EL (cell line): ENCODE data around the gene PEAK1.

Experiments used
- DNase-seq: peaks from one replicate; pipeline ENCODE4 v3.0.0-alpha.2; 2016

The PEAK1 gene

GRCh38 chr15:77075528-77075927 is 344.4 kb downstream of the PEAK1 start:
- no peak for DNase-seq

DNA sequence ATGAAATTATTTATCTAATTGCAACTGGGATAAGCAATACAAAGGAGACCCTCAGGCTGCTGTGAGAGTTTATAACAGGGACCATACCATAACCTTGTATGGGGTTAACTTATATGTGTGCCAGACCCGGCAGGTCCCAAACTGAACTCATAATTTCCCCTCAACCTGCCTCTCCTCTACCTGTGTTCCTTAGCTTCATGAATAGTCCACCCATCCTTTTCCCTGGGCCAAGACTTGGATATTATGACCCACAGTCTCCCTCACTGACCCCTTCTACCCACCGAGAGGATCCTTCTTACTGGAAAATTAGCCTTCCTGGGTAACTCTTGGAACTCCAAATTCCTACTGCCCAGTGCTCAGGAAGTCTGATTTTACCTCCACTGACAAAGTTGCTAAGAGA is 345.6 kb downstream of the PEAK1 start:
- DNase-seq = no peak

- no peak for DNase-seq
Observed at GRCh38 chr15:77071305-77072223, 348.3 kb downstream of the PEAK1 start.

GRCh38 chr15:77070495-77071304 is 349.2 kb downstream of the PEAK1 start, which contains the start of gene TSPAN3:
TSPAN3 (minus strand) TSS chr15:77071109; CDS start chr15:77070954, 155 bp downstream.
- DNase-seq = peak; percentile 91

- DNase-seq = no peak
Observed at GRCh38 chr15:77070180-77070494, 349.8 kb downstream of the PEAK1 start.

DNA sequence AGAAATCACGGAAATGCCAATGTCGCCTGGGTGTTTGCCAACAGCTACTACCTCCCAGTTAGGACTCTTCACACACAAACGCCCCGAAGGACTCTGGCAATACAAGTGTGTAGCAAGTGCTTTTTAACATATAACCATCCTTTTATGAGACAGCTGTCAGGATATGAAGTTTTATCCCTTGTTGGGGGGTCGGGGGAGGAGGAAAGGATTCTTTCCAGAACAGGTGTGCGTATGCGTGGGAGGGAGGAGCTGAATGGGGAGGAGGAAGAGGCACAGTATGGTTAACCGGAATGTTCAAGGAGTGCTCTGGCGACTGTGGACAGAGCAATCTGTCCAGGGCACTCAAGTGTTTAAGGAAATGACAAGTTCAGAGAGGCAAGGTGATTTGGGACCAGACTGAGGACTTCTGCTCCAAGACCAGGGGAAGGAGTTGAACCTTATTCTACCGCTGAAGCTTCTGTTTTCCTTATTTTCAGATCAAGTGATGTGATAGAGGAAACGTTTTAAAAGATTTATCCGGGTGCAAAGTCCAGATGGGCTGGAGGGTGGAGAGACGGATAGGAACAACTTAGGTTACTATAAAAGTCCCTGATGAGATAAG is 350.3 kb downstream of the PEAK1 start:
- no peak for DNase-seq

DNA sequence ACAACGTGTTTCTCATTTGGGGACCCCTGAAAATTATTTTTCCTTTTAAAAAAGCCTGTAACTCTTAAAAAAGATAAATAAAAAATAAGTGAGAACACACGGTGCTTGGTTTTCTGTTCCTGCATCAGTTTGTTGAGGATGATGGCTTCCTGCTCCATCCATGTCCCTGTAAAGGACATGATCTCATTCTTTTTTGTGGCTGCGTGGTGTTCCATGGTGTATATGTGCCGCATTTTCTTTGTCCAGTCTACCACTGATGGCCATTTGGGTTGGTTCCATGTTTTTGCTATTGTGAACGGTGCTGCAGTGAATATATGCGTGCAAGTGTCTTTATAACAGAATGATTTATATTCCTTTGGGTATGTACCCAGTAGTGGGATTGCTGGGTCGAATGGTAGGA is 351.3 kb downstream of the PEAK1 start:
- no peak for DNase-seq

- no peak for DNase-seq
Observed at GRCh38 chr15:77067691-77068367, 352.1 kb downstream of the PEAK1 start.

GRCh38 chr15:77066971-77067690 is 352.8 kb downstream of the PEAK1 start:
- peak; percentile 55 for DNase-seq

- DNase-seq = peak; percentile 43
Observed at GRCh38 chr15:77064539-77065308, 355.2 kb downstream of the PEAK1 start.

DNA sequence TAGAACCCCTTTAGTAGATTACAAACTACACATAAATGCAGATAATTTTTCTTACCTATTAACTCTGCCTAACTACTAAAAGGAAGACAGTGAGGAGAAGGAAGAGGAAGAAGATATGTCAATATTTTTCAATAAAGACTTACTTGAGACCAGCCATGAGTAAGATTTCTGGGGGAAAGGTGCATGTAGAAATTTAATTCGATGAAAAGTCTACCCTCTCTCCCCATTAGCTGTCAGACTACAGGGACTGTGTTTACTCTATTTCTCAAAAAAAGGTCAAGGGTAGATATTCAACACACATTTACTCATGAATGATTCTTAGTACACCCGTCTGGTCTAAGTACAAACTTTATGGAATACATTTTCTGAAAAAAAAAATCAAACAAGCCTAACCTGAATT is 355.8 kb downstream of the PEAK1 start:
- DNase-seq = no peak

GRCh38 chr15:77063249-77063648 is 356.7 kb downstream of the PEAK1 start:
- no peak for DNase-seq

- no peak for DNase-seq
Observed at GRCh38 chr15:77060546-77060945, 359.4 kb downstream of the PEAK1 start.

GRCh38 chr15:77059786-77060361 is 360.0 kb downstream of the PEAK1 start:
- no peak for DNase-seq

GRCh38 chr15:77058468-77058867 is 361.4 kb downstream of the PEAK1 start:
- no peak for DNase-seq

GRCh38 chr15:77057685-77058084 is 362.2 kb downstream of the PEAK1 start:
- no peak for DNase-seq

DNA sequence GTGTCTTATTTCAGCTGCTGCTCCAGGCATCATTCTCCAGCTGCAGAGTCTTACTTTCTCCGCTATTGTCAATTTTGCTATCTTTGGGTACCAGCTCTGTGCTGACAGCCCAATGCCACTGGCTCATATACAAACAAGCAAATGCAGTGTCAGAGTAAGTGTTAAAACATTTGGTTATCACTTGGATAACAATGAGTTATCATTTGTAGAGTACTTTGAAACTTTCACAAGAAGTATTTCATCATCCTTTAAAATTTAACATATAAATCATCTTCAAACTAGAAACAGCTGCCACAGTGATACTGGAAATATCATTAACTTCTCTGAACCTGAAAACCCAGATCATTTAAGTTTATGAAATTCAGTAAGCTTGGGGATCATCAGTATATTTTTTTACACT is 362.8 kb downstream of the PEAK1 start:
- DNase-seq = no peak

GRCh38 chr15:77053709-77054108 is 366.2 kb downstream of the PEAK1 start:
- no peak for DNase-seq

DNA sequence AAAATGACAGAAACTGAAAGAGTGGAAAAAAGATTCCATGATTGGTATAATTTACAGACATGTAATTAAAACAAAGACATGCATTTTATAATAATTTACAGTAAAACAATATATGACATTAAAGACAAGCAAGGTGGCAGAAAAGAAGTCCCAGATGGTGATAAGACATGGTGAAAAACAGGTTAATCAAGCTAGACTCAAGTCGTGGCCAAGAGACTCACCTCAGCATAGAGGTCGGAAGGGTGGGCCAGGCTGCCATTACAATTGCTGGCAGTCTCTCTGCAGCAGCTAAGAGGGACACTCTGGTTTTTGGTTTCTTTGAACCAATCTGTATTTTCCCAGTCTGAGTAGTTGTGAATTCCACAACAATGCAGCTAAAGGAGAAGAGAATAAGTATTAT is 367.3 kb downstream of the PEAK1 start:
- no peak for DNase-seq
